LNCaP clone FGC (cell line): ENCODE results near the gene LYST.

Experiments used
- DNase-seq: peaks from one replicate; pipeline ENCODE4 v3.0.0-alpha.2; 2011; ENCODE audit warnings: low read depth
- H3K4me3 ChIP-seq: 2 replicates; pipeline ENCODE4 v1.5.1; 2011; ENCODE audit warnings: mild to moderate bottlenecking, low read depth, low read length, control low read depth
- TF ChIP-seq, protein P1 (sequence below): IDR thresholded peaks from 2 replicates; pipeline ENCODE4 v1.5.1; 2012; ENCODE audit warnings: mild to moderate bottlenecking; ENCODE audit not compliant: control insufficient read depth, insufficient read depth; ENCODE audit errors: extremely low read depth

LYST gene

DNA sequence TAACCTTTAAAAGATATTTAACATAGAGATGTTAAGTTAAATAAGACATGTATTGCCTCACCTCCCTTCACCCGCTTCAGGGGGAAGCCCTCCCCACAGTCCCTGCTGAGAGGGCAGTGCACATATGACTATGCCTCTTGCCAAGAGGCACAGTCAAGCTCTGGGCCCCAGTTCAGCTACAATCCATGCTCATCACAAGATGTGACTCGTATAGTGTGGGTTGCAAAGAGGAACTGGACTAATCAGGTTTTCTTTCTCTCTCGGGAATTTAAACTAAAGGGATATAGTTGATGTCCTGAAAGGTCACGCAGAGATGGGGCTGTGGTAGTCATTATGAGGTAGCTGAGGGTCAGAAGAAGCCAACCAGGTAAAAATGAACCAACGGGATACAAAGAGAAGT lies 35.6 kb downstream of the LYST start:
- DNase-seq: no peak
- TF ChIP-seq, protein P1, sequence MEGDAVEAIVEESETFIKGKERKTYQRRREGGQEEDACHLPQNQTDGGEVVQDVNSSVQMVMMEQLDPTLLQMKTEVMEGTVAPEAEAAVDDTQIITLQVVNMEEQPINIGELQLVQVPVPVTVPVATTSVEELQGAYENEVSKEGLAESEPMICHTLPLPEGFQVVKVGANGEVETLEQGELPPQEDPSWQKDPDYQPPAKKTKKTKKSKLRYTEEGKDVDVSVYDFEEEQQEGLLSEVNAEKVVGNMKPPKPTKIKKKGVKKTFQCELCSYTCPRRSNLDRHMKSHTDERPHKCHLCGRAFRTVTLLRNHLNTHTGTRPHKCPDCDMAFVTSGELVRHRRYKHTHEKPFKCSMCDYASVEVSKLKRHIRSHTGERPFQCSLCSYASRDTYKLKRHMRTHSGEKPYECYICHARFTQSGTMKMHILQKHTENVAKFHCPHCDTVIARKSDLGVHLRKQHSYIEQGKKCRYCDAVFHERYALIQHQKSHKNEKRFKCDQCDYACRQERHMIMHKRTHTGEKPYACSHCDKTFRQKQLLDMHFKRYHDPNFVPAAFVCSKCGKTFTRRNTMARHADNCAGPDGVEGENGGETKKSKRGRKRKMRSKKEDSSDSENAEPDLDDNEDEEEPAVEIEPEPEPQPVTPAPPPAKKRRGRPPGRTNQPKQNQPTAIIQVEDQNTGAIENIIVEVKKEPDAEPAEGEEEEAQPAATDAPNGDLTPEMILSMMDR: no peak
- no peak overlapping the region for H3K4me3 ChIP-seq

DNA sequence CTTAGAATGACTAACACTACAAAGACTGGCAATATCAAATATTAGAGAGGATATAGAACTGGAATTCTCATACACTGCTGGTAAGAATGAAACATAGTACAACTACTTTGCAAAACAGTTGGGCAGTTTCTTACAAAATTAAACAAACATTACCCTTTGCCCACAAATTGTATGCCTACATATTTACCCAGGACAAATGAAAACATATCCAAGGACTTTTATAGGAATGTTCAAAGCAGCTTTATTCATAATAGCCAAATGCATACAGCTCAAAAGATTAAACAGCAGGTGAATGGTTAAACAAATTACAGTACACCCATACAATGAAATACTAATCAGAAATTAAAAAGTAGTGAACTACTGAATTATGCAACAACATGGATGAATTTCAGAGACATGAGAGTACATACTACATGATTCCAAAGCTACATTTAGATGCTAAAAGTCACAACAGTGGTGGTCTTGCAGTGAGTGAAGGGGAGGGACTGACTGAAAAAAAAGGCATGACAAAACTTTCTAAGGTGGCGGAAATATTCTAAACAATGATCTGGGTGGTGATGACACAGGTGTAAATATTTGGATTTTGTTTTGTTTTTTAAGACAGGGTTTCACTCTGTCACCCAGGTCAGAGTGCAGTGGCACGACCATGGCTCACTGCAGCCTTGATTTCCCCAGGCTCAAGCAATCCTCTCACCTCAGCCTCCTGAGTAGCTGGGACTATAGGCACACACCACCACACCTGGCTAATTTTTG lies 40.4 kb downstream of the LYST start:
- DNase-seq: peak; percentile 56
- H3K4me3 ChIP-seq: no peak overlapping the region
- TF ChIP-seq, protein P1: no peak

DNA sequence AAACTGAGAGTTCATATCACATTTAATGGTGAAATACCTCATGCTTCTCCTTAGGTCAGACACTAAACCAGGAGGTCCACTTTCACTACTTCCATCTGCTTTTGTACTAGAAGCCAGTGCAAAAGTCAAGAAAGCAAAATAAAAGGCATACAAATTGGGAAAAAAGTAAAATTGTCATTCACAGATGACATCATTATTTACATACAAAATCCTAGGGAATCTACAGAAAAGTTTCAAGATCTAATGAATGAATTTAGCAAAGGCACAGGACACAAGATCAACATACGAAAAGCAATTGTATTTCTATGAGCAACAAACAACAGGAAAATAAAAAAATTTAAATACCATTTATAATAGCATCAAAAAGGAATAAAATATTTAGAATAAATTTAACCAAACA lies 41.5 kb downstream of the LYST start:
- DNase-seq: no peak
- no peak overlapping the region for H3K4me3 ChIP-seq
- TF ChIP-seq, protein P1: no peak

DNA sequence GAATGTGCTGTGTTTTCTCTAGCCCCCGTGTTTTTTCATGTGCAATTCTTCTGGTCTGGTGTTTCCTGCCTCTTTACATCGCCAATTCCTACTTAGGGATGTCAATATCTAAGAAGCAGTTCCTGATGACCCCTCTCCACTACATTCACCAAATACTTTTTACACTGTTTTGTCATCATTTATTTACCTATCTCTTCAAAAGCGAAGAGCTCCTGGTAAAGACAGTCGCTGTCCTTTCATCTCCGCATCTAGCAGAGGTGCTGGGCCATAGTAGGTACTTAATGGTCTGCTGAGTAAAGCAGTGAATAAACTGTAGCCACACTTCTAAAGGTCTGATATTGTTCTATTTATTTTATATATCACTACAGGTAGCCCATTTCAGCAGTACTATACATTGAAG lies 43.0 kb downstream of the LYST start:
- TF ChIP-seq, protein P1: no peak
- H3K4me3 ChIP-seq: no peak overlapping the region
- no peak for DNase-seq

DNA sequence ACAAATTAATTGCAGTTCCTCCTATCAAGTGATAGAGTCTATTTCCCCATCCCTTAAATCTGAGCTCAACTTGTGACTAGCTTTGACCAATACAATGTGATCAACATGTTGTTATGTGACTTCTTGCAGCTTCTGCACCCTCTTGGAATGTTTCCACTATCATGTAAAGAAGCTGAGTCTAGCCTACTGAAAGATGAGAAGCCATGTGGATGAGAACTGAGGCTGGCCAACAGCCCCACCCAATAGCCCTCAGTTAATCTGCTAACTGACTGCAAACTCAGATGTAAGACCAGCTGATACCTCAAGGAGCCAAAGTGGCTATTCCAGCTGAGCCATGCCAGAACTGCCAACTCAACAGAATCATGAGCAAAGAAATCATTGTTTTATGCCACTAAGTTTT lies 44.0 kb downstream of the LYST start:
- no peak for DNase-seq
- no peak overlapping the region for H3K4me3 ChIP-seq
- TF ChIP-seq, protein P1: no peak

DNA sequence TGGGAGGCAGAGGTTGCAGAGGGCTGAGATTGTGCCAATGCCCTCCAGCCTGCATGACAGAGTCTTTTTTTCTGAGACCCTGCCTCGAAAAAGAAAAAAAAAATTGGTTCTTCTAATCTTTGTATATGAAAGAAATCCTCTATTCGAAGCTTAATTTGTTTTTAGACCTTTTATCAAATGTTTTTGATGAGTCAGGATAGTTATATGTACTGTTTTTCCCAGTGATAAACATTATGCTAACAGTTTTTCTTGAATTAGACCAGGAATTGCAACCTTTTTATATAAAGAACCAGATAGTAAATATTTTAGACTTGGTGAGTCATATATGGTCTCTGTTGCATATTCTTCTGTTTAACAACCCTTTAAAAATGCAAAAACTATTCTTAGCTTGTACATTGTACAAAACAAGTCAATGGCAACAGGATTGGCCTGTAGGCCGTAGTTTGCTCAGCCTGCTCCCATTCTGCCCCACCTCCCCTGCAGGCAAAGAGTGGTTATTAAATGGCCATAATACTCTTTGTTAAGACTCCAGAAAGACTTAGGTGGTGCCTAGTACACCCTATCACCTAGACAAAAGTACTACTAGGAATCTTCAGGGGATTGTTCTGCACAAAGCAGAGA lies 45.2 kb downstream of the LYST start:
- DNase-seq: no peak
- TF ChIP-seq, protein P1: no peak
- H3K4me3 ChIP-seq: no peak overlapping the region

DNA sequence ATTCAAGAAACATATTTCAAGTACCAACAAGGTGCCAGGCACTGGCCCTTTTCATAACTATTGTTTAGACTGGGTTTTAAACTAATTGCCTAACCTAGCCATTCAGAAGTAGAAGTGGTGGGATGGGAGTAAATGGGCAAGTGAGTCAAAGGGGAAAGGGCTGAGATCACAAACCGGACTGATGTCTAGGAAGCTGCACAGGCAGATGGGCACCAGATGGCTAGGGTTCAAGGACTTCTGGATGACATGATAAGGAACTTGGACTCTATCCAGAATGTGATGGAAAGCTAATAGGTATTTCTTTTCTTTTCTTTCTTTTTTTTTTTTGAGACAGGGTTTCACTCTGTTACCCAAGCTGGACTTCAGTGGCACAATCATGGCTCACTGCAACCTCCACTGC lies 46.6 kb downstream of the LYST start:
- H3K4me3 ChIP-seq: no peak overlapping the region
- DNase-seq: no peak
- TF ChIP-seq, protein P1: no peak
